Trophoblast cell (in vitro differentiated cells and primary cell): ENCODE measurements around the gene ZAR1.
"Not testable (repeated sequence)": the region's sequence is repeated elsewhere in the genome, so short reads cannot be mapped to it uniquely, and the experiment has no call there.

Experiments
- DNase-seq, 2 donors: peaks; one replicate each; pipeline ENCODE4 v3.0.0-alpha.2; 2016
- H2AFZ ChIP-seq: 2 replicates; pipeline ENCODE4 v1.6.1; 2013; ENCODE audit warnings: low read length, moderate library complexity, mild to moderate bottlenecking; ENCODE audit not compliant: insufficient read depth, poor library complexity
- H2AK5ac ChIP-seq: 2 replicates; pipeline ENCODE4 v1.6.1; 2013; ENCODE audit warnings: mild to moderate bottlenecking, low read length
- H2BK120ac ChIP-seq: 2 replicates; pipeline ENCODE4 v1.6.1; 2013; ENCODE audit warnings: low read length, mild to moderate bottlenecking, moderate library complexity; ENCODE audit not compliant: insufficient read depth, poor library complexity
- H2BK12ac ChIP-seq: 2 replicates; pipeline ENCODE4 v1.6.1; 2013; ENCODE audit warnings: mild to moderate bottlenecking, low read length, moderate library complexity
- H2BK5ac ChIP-seq: 2 replicates; pipeline ENCODE4 v1.6.1; 2013; ENCODE audit warnings: low read length, low read depth, moderate library complexity, mild to moderate bottlenecking; ENCODE audit not compliant: poor library complexity
- H3K14ac ChIP-seq: 2 replicates; pipeline ENCODE4 v1.6.1; 2013; ENCODE audit warnings: mild to moderate bottlenecking, low read length
- H3K18ac ChIP-seq: 2 replicates; pipeline ENCODE4 v1.6.1; 2013; ENCODE audit warnings: mild to moderate bottlenecking, low read length
- H3K23ac ChIP-seq: 2 replicates; pipeline ENCODE4 v1.6.1; 2013; ENCODE audit warnings: low read length
- H3K27ac ChIP-seq: 2 replicates; pipeline ENCODE4 v1.5.1; 2013; ENCODE audit warnings: low read depth, mild to moderate bottlenecking, inconsistent platforms, low read length, moderate library complexity
- H3K27me3 ChIP-seq: 2 replicates; pipeline ENCODE4 v1.6.1; 2013; ENCODE audit warnings: inconsistent platforms, mild to moderate bottlenecking, low read length, moderate library complexity; ENCODE audit not compliant: insufficient read depth
- H3K36me3 ChIP-seq, 2 experiments: 1 replicate in 1 of 2; 2 replicates in 1 of 2; pipeline ENCODE4 v1.6.1; 2013; ENCODE audit warnings: low read length in 2 of 2, mild to moderate bottlenecking in 2 of 2, moderate library complexity in 1 of 2; ENCODE audit not compliant: insufficient read depth in 2 of 2, control insufficient read depth in 1 of 2
- H3K4ac ChIP-seq: 2 replicates; pipeline ENCODE4 v1.6.1; 2013; ENCODE audit warnings: low read depth, mild to moderate bottlenecking, low read length, moderate library complexity
- H3K4me1 ChIP-seq, 2 experiments: 1 replicate in 1 of 2; 2 replicates in 1 of 2; pipeline ENCODE4 v1.6.1; 2013; ENCODE audit warnings: low read length in 2 of 2, mild to moderate bottlenecking in 2 of 2, moderate library complexity in 1 of 2; ENCODE audit not compliant: insufficient read depth in 2 of 2, control insufficient read depth in 1 of 2
- H3K4me2 ChIP-seq: 2 replicates; pipeline ENCODE4 v1.6.1; 2013; ENCODE audit warnings: inconsistent platforms, mild to moderate bottlenecking, low read length, moderate library complexity
- H3K4me3 ChIP-seq: 2 replicates; pipeline ENCODE4 v1.5.1; 2013; ENCODE audit warnings: mild to moderate bottlenecking, low read depth, low read length, inconsistent platforms
- H3K79me1 ChIP-seq: one replicate; pipeline ENCODE4 v1.6.1; 2013; ENCODE audit warnings: low read length
- H3K79me2 ChIP-seq: 2 replicates; pipeline ENCODE4 v1.6.1; 2013; ENCODE audit warnings: low read length, mild to moderate bottlenecking; ENCODE audit not compliant: control insufficient read depth, insufficient read depth, poor library complexity
- H3K9ac ChIP-seq: 2 replicates; pipeline ENCODE4 v1.6.1; 2013; ENCODE audit warnings: mild to moderate bottlenecking, low read length
- H3K9me3 ChIP-seq: 2 replicates; pipeline ENCODE4 v1.6.1; 2013; ENCODE audit warnings: low read depth, mild to moderate bottlenecking, control low read depth, inconsistent platforms, low read length; ENCODE audit not compliant: insufficient read depth
- H4K12ac ChIP-seq: 2 replicates; pipeline ENCODE4 v1.6.1; 2013; ENCODE audit warnings: low read depth, mild to moderate bottlenecking, low read length, moderate library complexity
- H4K8ac ChIP-seq: 2 replicates; pipeline ENCODE4 v1.6.1; 2013; ENCODE audit warnings: low read depth, mild to moderate bottlenecking, low read length, moderate library complexity
- H4K91ac ChIP-seq: one replicate; pipeline ENCODE4 v1.6.1; 2013; ENCODE audit warnings: low read depth, mild to moderate bottlenecking, low read length, moderate library complexity
- WGBS: extraction: QIAGEN DNeasy Blood & Tissue Kit; methylation state at CpG from one replicate; pipeline ENCODE4 v1.1.7; 2013; ENCODE audit warnings: missing lambda C conversion rate; ENCODE audit not compliant: insufficient read length, insufficient coverage; ENCODE audit errors: extremely low coverage; 5-methylcytosine and 5-hydroxymethylcytosine counted together

Gene ZAR1

GRCh38 chr4:48449151-48449550 is 40.9 kb upstream of the ZAR1 start:
- no peak overlapping the region for H3K23ac ChIP-seq
- H2AFZ ChIP-seq = no peak overlapping the region
- no peak overlapping the region for H4K91ac ChIP-seq
- H4K12ac ChIP-seq = no peak overlapping the region
- H2BK12ac ChIP-seq = no peak overlapping the region
- no peak overlapping the region for H3K4me2 ChIP-seq
- H3K36me3 ChIP-seq = no peaks in the 10 kb centered on the region
- no peak overlapping the region for H2BK5ac ChIP-seq
- no peak overlapping the region for H4K8ac ChIP-seq
- no peak overlapping the region for H3K27ac ChIP-seq
- no peak overlapping the region for H3K9ac ChIP-seq
- H3K18ac ChIP-seq = no peak overlapping the region
- H3K27me3 ChIP-seq = no peaks in the 10 kb centered on the region
- H3K79me1 ChIP-seq = no peaks in the 10 kb centered on the region
- H2BK120ac ChIP-seq = no peak overlapping the region
- H3K14ac ChIP-seq = no peak overlapping the region
- no peak overlapping the region for H3K4me3 ChIP-seq
- H3K9me3 ChIP-seq = no peaks in the 10 kb centered on the region
- peak in 1 of 2 donors; percentile 22 for DNase-seq
- no peak overlapping the region for H3K4ac ChIP-seq
- no peaks in the 10 kb centered on the region for H3K79me2 ChIP-seq
- WGBS = no CpG with 5 or more reads among the region's 10 CpGs
- no peak overlapping the region for H2AK5ac ChIP-seq
- H3K4me1 ChIP-seq = no peaks in the 10 kb centered on the region

- no peak overlapping the region for H3K27ac ChIP-seq
- no peak overlapping the region for H3K4me3 ChIP-seq
- H3K23ac ChIP-seq = no peak overlapping the region
- no peak for DNase-seq
- no peak overlapping the region for H3K14ac ChIP-seq
- H2BK12ac ChIP-seq = no peak overlapping the region
- no peaks in the 10 kb centered on the region for H3K9me3 ChIP-seq
- H4K8ac ChIP-seq = no peak overlapping the region
- H4K91ac ChIP-seq = no peak overlapping the region
- no peak overlapping the region for H2BK120ac ChIP-seq
- no peak overlapping the region for H2BK5ac ChIP-seq
- H3K4me2 ChIP-seq = no peak overlapping the region
- no peaks in the 10 kb centered on the region for H3K79me1 ChIP-seq
- no peak overlapping the region for H3K4ac ChIP-seq
- H3K36me3 ChIP-seq = no peaks in the 10 kb centered on the region
- H3K27me3 ChIP-seq = no peaks in the 10 kb centered on the region
- H2AK5ac ChIP-seq = no peak overlapping the region
- H3K9ac ChIP-seq = no peak overlapping the region
- H4K12ac ChIP-seq = no peak overlapping the region
- H2AFZ ChIP-seq = no peak overlapping the region
- H3K79me2 ChIP-seq = no peaks in the 10 kb centered on the region
- no peaks in the 10 kb centered on the region for H3K4me1 ChIP-seq
- H3K18ac ChIP-seq = no peak overlapping the region
- no CpG with 5 or more reads among the region's 3 CpGs for WGBS
Observed at GRCh38 chr4:48450740-48451139, 39.3 kb upstream of the ZAR1 start.

GRCh38 chr4:48451656-48452055 is 38.4 kb upstream of the ZAR1 start:
- H3K4me3 ChIP-seq, H3K4me2 ChIP-seq, H3K27me3 ChIP-seq, H3K36me3 ChIP-seq, H2BK120ac ChIP-seq, H3K4ac ChIP-seq, H3K9ac ChIP-seq, DNase-seq, H4K91ac ChIP-seq, H4K12ac ChIP-seq, H3K9me3 ChIP-seq, H4K8ac ChIP-seq, H2BK5ac ChIP-seq, H2AK5ac ChIP-seq, H2BK12ac ChIP-seq, H3K79me1 ChIP-seq, H3K14ac ChIP-seq, H3K23ac ChIP-seq, H3K79me2 ChIP-seq, H3K18ac ChIP-seq, H2AFZ ChIP-seq, H3K27ac ChIP-seq, H3K4me1 ChIP-seq: not testable (repeated sequence)
- WGBS = no CpG with 5 or more reads among the region's 3 CpGs

GRCh38 chr4:48454591-48454990 is 35.5 kb upstream of the ZAR1 start:
- Histone ChIP-seq H4K8ac (no peak overlapping the region), H4K12ac (no peak overlapping the region), H2AK5ac (no peak overlapping the region), H3K14ac (no peak overlapping the region), H3K79me1 (no peaks in the 10 kb centered on the region), H3K4ac (no peak overlapping the region), H3K79me2 (no peaks in the 10 kb centered on the region), H3K36me3 (no peaks in the 10 kb centered on the region), H3K9me3 (no peaks in the 10 kb centered on the region), H2AFZ (no peak overlapping the region), H3K9ac (no peak overlapping the region), H2BK120ac (no peak overlapping the region), H3K23ac (no peak overlapping the region), H3K27me3 (no peaks in the 10 kb centered on the region), H4K91ac (no peak overlapping the region), H3K27ac (no peak overlapping the region), H2BK12ac (no peak overlapping the region), H3K4me1 (no peaks in the 10 kb centered on the region), H3K4me3 (no peak overlapping the region), H2BK5ac (no peak overlapping the region), H3K18ac (no peak overlapping the region), H3K4me2 (no peak overlapping the region)
- WGBS = no CpG with 5 or more reads among the region's 2 CpGs
- DNase-seq = no peak

GRCh38 chr4:48461000-48461399 is 29.1 kb upstream of the ZAR1 start:
- no peaks in the 10 kb centered on the region for H3K27me3 ChIP-seq
- H4K8ac ChIP-seq = no peak overlapping the region
- H2AFZ ChIP-seq = no peak overlapping the region
- no peaks in the 10 kb centered on the region for H3K4me1 ChIP-seq
- H3K9me3 ChIP-seq = no peaks in the 10 kb centered on the region
- no peak overlapping the region for H3K23ac ChIP-seq
- H4K91ac ChIP-seq = no peak overlapping the region
- H3K14ac ChIP-seq = no peak overlapping the region
- no peak overlapping the region for H4K12ac ChIP-seq
- no peak overlapping the region for H3K27ac ChIP-seq
- H2BK120ac ChIP-seq = no peak overlapping the region
- H3K18ac ChIP-seq = no peak overlapping the region
- no peak overlapping the region for H2BK5ac ChIP-seq
- no peaks in the 10 kb centered on the region for H3K79me1 ChIP-seq
- no peak overlapping the region for H3K9ac ChIP-seq
- H3K79me2 ChIP-seq = no peaks in the 10 kb centered on the region
- no peak for DNase-seq
- H2BK12ac ChIP-seq = no peak overlapping the region
- no peak overlapping the region for H3K4me3 ChIP-seq
- no peak overlapping the region for H3K4me2 ChIP-seq
- H2AK5ac ChIP-seq = no peak overlapping the region
- no peak overlapping the region for H3K4ac ChIP-seq
- H3K36me3 ChIP-seq = no peaks in the 10 kb centered on the region
